NOMO-1 treated with dmso at 0.1 percent for 144 hours (cell line): ENCODE measurements around the gene NOL6.
"Not testable (repeated sequence)": the region's sequence is repeated elsewhere in the genome, so short reads cannot be mapped to it uniquely, and the experiment has no call there.

Source experiments
- DNase-seq: peaks from one replicate; lab custom pipeline; 2025; ENCODE audit not compliant: unreplicated experiment; lab: John Stamatoyannopoulos, UW

NOL6 gene

DNA sequence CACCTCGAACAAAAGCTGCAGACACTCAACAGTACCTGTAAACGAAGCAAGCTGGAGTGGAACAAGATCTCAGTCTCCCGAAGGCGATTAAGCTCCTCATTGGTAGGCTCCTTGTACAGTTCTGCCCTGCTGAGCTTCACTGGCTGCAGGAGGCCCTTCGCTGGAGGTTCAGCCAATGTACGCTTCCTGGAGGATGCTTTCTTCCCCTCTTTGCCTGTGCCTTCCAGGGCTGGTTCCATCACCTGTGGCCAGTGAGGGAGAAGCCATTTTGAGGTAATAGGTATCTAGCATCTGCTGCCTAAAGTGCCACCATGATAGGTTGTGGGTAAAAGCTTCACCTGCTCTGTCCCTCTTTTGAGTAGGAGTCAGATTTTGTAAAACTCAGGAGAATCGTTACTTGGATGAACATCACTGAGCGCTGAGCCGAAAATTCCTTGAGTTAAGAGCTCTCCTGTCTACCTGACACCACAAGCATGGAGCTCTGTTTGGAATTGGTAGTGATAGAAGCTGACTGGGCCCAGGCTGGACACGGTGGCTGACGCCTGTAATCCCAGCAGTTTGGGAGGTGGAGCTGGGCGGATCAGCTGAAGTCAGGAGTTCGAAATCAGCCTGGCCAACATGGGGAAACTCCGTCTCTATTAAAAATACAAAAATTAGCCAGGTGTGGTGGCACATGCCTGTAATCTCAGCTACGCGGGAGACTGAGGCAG, 1.4 kb downstream of the NOL6 start:
- DNase-seq: no peak

GRCh38 chr9:33471361-33471760, 2.4 kb downstream of the NOL6 start:
- DNase-seq: no peak

- no peak for DNase-seq
Observed at GRCh38 chr9:33469891-33470290, 3.8 kb downstream of the NOL6 start.

DNA sequence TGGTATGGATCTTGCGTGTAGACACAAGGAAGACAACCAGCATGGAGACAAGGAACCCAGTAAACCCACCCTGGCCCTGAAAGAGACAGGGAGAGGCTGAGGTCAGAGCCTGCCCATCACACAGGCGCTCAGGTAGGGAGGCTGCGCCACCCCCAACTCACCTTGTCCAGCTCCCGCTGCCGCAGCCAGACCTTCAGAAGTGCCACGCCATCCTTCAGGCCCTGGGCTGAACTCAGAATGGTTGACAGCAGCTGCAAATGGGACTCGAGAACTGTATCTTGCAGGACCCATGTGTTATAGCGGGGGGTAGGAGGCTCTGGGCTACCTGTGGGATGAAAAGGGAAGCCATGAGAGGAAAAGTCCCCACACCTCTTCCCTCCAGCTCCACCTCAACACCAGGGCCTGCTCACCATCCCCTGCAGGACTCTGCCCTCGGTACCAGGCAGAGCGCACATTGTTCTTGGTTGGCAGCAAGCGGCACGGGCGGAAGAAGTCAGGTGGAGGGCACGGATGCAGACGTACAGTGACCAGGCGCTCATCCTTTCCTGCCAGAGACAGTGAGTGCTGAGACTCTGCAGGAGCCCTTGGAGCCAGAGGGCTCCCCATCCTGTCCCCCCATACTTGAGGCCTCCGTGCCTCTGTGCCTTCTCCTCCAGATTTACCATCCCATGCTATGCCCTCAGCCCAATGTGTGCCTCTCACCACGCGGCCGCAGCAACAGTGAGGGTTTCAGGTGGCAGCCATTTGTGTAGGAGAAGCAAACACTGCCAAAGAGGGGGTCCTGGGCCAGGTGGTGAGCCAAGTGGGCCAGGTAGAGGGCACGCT, 4.7 kb downstream of the NOL6 start:
- DNase-seq: no peak

GRCh38 chr9:33468215-33468730, 5.5 kb downstream of the NOL6 start:
- DNase-seq: no peak

DNA sequence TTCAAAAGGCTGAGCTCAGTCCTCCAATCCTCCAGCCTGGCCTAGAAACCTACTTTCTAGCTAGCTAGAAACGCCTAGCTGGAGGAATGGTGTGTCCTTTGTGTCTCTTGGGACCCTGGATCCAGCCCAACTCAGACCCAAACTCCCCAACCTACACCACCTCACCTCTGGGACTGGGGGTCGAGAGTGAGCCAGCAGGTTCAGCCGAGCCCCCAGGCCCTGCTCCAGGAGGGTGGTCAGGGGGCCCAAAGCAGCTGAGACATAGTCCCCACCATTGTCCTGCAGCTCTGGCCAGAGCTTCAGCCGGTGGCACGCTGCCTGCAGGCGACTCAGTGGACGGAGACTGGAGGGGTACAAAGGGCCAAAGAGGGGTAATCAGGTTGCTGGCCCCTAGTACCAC, 6.2 kb downstream of the NOL6 start:
- DNase-seq: no peak

DNA sequence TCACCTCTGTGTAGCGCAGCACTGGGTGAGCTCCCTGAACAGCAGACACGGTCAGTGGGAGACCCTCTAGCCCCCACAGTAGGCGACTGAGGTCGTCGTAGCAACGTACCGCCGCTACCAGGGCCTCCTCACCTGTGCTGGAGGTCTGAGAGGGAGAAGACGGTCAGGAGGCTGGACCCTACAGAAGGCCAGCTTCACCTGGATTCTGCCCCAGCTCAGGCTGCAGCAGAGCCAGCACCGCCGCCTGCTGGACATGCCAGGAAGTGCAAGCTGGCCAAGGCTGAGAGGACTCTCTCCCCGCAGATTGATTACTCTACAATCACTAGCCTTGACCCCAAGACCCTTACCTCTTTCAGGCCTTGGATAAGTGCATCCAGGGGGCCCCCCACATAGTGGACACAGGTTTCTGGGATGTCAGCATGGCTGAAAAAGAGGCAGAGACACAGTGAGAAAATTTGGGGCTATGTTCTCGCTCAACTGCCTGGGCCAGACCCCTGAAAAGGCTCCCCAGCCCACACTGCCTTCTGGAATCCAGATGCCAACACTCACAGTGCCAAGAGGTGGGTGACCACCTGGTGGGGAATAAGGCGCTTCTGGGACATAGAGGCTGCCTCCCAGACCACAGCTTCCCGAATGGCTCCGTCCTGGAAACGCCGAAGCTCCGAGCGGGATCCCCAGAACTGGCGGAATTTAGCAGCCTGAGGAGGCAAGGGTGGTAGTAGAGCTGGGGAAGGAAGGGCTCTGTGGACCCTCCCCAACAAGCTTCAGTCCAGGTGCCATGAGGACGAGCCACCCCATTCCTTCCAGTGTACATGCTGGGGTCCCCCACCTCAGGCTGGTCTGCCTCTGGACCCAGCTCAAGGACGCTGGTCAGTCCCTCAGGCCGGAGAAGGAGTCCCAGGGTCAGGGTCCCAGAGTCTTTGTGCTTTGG, 6.9 kb downstream of the NOL6 start:
- DNase-seq: no peak

GRCh38 chr9:33465596-33466564, 7.8 kb downstream of the NOL6 start:
- DNase-seq: no peak

DNA sequence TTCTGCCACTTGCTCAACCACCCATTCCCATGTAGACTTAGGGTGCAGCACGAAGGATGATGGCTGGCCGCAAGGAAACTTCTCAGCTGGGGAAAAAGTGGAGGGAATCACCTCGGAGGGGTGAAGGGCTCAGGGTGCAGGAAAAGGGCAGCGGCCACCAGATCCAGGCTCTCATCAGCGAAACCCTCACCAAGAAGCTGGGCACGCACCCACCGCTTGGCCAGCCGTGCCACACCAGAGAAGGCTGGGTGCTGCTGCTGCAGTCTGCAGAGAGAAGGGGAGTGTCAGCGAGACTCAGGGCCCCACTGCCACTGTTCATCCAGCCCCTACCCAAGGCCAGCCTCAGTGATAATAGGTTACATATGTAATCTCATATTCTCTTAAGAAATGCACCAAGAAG, 8.6 kb downstream of the NOL6 start:
- no peak for DNase-seq

DNA sequence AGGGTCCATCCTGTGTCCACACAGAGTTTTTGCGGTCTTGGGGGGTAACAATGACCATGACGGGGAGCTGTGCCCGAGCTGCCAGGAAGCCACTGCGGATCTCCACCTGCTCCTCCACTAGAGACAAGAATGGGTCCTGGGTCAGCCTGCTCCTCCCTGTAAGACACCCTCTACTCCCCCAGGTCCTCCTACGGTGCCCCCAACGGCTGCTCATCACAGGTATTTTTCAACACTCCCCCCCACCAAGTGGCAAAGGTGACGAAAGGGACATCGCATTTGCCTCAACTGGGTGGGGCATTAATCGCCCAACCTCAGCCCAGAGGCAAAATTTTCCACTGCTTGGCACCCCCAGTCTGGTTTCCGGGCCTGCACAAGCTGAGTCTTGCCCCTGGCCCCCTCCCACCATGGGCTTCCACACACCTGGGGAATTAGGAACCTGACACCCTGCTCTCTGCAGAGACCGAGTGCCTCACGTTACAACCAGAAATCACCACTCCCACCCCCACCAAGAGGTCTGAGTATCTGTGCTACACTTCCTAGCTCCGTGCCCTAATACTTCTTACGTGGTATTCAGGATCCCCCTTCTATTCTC, 9.6 kb downstream of the NOL6 start:
- DNase-seq: no peak

GRCh38 chr9:33463151-33463550, 10.6 kb downstream of the NOL6 start:
- DNase-seq: no peak

- no peak for DNase-seq
Observed at GRCh38 chr9:33461492-33461891, 12.2 kb downstream of the NOL6 start.

DNA sequence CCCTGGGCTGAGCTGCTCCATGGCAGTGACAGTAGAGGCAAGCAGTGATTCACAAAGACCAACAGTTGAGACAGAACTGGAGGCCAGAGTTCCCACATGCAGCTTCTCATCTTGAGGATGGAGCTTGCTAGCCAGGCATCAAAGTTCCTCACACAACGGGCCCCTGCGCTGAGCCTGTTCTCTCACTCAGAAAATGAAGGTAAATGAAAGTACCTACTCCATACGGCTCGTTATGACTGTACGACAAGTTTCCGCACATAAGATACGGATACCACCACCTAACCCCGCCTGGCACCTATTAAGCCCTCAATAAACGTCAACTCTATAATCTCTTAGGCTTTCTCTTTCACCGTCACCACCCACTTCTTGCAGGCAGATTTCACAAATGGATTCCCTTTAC, 12.9 kb downstream of the NOL6 start:
- DNase-seq: no peak

DNA sequence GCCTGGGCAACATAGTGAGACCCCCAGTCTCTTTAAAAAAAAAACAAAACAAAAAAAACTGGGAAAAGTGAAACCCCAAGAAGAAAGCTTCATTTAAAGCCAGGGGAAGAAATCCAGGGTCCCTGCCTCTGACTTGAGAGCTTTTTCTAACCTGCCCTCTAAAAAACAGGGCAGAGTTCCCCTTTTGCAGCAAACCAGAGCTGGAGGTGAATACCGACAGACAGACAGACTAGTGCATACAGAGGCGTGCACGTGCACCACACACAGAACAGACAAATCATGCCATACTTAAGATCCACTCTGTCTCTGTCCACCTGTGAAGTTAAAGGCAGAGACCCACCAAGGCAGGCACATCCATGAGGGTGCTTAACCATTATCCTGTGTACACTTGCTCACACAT, 14.6 kb downstream of the NOL6 start:
- no peak for DNase-seq

GRCh38 chr9:33458444-33458843, 15.3 kb downstream of the NOL6 start:
- no peak for DNase-seq

DNA sequence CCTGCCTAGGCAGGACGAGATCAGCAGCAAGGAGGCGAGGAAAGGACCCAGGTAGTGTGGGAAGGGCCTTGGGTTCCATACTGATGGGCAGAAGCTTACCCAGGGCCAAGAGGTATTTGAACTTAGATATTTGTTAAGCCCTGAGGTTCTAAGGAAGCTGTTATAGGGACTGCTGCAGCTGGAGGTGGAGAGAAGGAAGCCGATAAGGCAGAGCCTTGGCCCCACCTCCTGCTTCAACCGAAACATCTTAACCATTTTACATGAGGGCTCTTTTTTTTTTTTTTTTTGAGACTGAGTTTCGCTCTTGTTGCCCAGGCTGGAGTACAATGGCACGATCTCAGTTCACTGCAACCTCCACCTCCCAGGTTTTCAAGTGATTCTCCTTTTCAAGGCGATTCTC, 17.8 kb downstream of the NOL6 start:
- DNase-seq: no peak

DNA sequence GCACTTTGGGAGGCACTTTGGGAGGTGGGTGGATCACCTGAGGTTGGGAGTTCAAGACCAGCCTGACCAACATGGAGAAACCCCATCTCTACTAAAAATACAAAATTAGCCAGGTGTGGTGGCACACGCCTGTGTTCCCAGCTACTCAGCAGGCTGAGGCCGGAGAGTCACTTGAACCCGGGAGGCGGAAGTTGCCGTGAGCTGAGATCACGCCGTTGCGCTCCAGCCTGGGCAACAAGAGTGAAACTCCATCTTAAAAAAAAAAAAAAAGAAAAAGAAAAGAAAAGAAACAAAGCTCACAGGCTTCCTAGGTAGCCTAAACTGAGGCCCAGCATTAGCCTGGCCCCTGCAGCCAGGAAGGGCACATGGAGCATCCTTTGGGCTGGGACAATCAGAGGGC, 18.3 kb downstream of the NOL6 start:
- not testable (repeated sequence) for DNase-seq

GRCh38 chr9:33454661-33455026, 19.1 kb downstream of the NOL6 start:
- DNase-seq: not testable (repeated sequence)

DNA sequence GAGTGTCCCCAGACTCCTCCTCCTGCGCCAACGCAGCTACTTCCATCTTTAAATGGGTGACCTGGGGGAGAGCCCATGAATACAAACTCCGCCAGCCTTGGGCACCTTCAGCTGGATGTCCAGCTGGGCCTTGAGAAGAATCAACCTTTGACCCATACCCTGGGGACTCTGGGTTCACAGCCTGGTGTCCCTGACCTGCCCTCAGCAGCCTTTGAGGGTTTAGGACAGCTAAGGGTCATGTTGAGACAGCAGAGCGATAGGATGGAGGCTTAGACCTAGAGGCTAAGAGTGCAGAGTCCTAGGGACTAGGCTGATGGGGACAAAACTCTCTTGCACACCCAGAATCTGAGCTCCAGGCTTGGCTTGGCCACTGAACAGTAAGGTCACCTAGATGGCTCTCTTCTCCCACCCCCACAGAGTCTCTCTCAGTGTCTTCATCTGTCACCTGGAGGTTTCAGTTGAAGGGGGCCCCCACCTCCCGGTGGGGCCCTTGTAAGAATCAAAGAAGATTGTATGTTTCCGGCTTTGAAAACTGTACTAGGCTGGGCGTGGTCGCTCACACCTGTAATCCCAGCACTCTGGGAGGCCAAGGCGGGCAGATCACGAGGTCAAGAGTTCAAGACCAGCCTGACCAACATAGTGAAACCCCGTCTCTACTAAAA, 19.6 kb downstream of the NOL6 start:
- DNase-seq: no peak
